DND-41 (cell line): Measurements from ENCODE around the gene VSTM2B.

ENCODE experiments used
- EZH2 ChIP-seq: IDR thresholded peaks from 3 replicates; pipeline ENCODE4 v1.6.1; 2012; ENCODE audit warnings: borderline replicate concordance, low read depth, mild to moderate bottlenecking, moderate library complexity, low read length, inconsistent platforms; ENCODE audit not compliant: severe bottlenecking
- TF ChIP-seq, protein P1 (sequence below): IDR thresholded peaks from 2 replicates; pipeline ENCODE4 v1.5.1; 2012; ENCODE audit warnings: borderline replicate concordance, low read length, moderate library complexity, mild to moderate bottlenecking; ENCODE audit not compliant: poor library complexity, severe bottlenecking; ENCODE audit errors: extremely low read depth

DNA sequence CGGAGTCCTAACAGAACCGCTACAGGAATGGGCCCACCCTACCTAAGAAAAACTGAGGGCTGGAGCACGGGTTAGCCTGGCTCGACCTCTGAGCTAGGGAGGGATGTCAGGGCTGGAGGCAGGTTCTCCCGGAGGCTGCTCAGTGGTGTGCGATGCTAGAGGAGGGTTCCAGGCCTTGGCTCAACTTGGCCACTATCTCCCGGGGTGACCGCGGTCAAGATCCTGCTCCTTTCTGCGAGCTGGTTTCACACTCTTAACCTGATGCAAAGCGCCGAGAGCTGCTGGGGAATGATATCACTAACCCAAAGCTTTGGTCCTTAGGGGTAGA, 80.6 kb downstream of the VSTM2B start:
- TF ChIP-seq, protein P1, sequence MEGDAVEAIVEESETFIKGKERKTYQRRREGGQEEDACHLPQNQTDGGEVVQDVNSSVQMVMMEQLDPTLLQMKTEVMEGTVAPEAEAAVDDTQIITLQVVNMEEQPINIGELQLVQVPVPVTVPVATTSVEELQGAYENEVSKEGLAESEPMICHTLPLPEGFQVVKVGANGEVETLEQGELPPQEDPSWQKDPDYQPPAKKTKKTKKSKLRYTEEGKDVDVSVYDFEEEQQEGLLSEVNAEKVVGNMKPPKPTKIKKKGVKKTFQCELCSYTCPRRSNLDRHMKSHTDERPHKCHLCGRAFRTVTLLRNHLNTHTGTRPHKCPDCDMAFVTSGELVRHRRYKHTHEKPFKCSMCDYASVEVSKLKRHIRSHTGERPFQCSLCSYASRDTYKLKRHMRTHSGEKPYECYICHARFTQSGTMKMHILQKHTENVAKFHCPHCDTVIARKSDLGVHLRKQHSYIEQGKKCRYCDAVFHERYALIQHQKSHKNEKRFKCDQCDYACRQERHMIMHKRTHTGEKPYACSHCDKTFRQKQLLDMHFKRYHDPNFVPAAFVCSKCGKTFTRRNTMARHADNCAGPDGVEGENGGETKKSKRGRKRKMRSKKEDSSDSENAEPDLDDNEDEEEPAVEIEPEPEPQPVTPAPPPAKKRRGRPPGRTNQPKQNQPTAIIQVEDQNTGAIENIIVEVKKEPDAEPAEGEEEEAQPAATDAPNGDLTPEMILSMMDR = no peak
- no peak for TF ChIP-seq EZH2
